H7 (cell line): ENCODE results near the gene ARHGDIG. TPM values are rescaled to one million over a fixed set of nuclear protein-coding genes. Genes with fewer than 3 reads are reported as not detected.
"Not testable (repeated sequence)": the region's sequence is repeated elsewhere in the genome, so short reads cannot be mapped to it uniquely, and the experiment has no call there.

Source experiments
- DNase-seq: peaks from one replicate; pipeline ENCODE4 v3.0.0; 2012
- H3K27me3 ChIP-seq: 2 replicates; pipeline ENCODE4 v1.6.0; 2011; ENCODE audit warnings: mild to moderate bottlenecking, low read length; ENCODE audit not compliant: control insufficient read depth, insufficient read depth
- H3K36me3 ChIP-seq: replicated peaks from 2 replicates; pipeline ENCODE4 v1.5.1; 2011; ENCODE audit warnings: low read length; ENCODE audit not compliant: control insufficient read depth, insufficient read depth
- H3K4me3 ChIP-seq: 2 replicates; pipeline ENCODE4 v1.5.1; 2011; ENCODE audit warnings: low read depth, mild to moderate bottlenecking, control low read depth, low read length, moderate library complexity; ENCODE audit not compliant: insufficient read depth
- total RNA-seq: library from RNA; depleted of rRNA; stranded (reverse); fragments of >200 nt; shearing (Covaris generic); gene quantifications from 2 replicates; pipeline ENCODE4 v1.2.3, GENCODE V29; 2014

Gene ARHGDIG
- total RNA-seq, 1 experiment from 2014 or later = 4.0 TPM

DNA sequence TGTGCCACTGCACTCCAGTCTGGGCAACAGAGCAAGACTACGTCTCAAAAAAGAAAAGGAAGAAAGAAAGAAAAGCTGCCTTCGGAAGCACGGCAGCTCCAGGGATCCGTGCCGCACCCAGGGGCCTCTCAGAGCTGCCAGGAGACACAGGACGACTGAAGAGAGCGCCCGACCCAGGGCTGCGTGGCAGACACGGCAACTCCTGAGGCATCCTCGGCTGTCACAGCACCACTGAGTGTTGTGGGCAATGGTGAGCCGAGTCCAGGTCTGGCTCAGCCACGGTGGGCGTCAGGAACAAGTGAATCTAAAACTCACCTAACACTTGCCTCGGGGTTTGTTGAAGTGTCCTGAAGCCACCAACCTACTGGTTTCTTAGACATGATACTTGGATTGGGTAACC is 31.3 kb downstream of the ARHGDIG start:
- no peak overlapping the region for H3K4me3 ChIP-seq
- DNase-seq = no peak
- peaks cover 10% of the 10 kb centered on the region for H3K36me3 ChIP-seq
- H3K27me3 ChIP-seq = no peaks in the 10 kb centered on the region

DNA sequence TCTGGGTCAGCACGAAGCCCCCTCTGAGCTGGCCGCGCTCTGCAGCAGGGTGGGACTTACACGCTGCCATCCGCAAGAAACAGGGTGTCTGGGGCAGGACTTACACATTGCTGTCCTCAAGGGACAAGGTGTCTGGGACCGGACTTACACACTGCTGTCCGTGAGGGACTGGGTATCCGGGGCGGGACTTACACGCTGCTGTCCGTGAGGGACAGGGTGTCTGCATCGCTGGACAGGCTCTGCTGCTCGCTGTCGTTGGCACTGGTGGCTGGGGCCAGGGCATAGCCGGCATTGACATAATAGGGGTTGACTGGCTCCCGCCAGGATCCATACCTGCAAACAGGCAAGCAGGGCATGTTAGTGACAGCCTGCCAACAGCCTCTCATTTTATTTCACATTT is 34.0 kb downstream of the ARHGDIG start:
- Histone ChIP-seq H3K4me3 (no peak overlapping the region), H3K27me3 (no peaks in the 10 kb centered on the region), H3K36me3 (peaks cover 4% of the 10 kb centered on the region)
- no peak for DNase-seq

DNA sequence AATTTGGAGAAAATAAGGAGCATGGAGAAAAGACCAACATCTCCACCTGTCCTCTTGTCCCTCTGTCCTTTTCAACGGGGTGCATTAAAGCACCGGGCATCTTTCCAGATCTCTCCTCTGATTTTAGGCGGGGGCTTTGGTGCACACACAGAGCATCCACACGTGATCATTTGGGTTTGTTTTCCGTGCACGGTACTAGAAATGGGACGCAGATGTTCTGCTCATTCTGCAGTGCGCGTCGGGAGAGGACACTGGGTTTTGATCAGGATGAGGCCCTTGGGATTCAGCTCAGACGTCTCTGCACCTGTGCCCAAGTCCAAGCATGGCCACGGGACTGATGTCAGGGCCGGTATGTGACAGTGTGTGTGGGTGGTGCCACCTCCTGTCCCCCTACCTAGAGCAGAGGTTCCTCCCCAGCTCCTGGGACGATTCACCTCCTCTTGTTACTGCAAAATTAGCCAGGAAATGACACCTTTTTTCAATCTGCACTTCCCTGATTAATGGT is 34.5 kb downstream of the ARHGDIG start:
- no peaks in the 10 kb centered on the region for H3K27me3 ChIP-seq
- no peak for DNase-seq
- peaks cover 4% of the 10 kb centered on the region for H3K36me3 ChIP-seq
- H3K4me3 ChIP-seq = no peak overlapping the region

GRCh38 chr16:316741-317464 is 36.5 kb downstream of the ARHGDIG start:
- Histone ChIP-seq H3K36me3 (peaks cover 3% of the 10 kb centered on the region), H3K27me3 (no peaks in the 10 kb centered on the region), H3K4me3 (no peak overlapping the region)
- no peak for DNase-seq

DNA sequence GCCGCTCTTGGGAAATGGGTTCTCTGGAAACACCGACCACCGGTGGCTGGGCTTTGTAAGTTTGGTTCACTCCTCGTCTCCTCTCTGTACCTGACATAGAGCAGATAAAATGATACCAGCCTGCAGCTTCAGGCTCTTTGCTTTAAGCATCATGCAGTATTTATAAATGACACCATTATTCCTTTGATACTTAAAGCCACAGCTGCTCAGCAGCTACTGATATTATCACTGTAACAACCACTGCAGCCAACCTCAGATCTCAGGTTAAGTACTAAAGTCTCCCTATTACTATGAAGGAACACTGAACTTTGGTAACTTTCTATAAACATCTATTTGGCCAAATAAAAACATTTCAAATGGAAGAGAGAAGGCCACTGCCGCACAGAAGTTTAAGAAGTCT is 37.2 kb downstream of the ARHGDIG start:
- Histone ChIP-seq H3K27me3 (no peaks in the 10 kb centered on the region), H3K4me3 (no peak overlapping the region), H3K36me3 (peaks cover 3% of the 10 kb centered on the region)
- no peak for DNase-seq

DNA sequence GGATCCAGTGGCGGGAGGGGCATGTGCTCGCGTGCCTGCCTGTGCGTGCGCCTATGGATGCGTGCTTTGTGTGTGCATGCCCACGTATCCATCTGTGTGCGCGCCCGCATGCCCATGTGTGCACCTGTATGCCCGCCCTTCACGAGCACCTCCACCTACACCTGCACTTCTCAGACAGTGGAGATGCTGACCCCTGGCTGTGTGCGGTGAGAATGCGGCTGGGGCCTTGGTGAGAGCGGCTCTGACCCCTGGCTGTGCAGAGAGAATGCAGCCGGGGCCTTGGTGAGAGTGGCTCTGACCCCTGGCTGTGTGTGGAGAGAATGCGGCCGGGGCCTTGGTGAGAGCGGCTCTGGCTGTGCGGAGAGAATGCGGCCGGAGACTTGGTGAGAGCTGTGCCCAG is 38.2 kb downstream of the ARHGDIG start:
- Histone ChIP-seq H3K4me3 (no peak overlapping the region), H3K27me3 (no peaks in the 10 kb centered on the region), H3K36me3 (peaks cover 1% of the 10 kb centered on the region)
- DNase-seq = peak; percentile 95

- no peaks in the 10 kb centered on the region; the same call in none of the 2 replicates for H3K36me3 ChIP-seq
- DNase-seq = no peak
- no peak overlapping the region for H3K4me3 ChIP-seq
- H3K27me3 ChIP-seq = no peaks in the 10 kb centered on the region
These were observed 39.8 kb downstream of the ARHGDIG start for GRCh38 chr16:320206-320605.

DNA sequence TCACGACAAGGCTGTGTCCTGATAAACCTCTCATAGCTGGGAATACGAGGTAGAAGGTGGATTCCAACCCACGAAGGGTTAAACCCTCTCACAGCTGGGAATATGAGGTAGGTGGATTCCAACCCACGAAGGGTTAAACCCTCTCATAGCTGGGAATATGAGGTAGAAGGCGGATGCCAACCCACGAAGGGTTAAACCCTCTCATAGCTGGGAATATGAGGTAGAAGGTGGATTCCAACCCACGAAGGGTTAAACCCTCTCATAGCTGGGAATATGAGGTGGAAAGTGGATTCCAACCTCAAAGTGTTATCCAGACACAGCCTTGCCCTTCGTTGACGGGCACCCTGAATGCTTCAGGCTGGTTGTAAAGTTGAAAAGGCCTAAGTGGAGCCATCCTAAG is 41.1 kb downstream of the ARHGDIG start:
- no peaks in the 10 kb centered on the region for H3K27me3 ChIP-seq
- no peaks in the 10 kb centered on the region; the same call in none of the 2 replicates for H3K36me3 ChIP-seq
- no peak overlapping the region for H3K4me3 ChIP-seq
- DNase-seq = no peak

DNA sequence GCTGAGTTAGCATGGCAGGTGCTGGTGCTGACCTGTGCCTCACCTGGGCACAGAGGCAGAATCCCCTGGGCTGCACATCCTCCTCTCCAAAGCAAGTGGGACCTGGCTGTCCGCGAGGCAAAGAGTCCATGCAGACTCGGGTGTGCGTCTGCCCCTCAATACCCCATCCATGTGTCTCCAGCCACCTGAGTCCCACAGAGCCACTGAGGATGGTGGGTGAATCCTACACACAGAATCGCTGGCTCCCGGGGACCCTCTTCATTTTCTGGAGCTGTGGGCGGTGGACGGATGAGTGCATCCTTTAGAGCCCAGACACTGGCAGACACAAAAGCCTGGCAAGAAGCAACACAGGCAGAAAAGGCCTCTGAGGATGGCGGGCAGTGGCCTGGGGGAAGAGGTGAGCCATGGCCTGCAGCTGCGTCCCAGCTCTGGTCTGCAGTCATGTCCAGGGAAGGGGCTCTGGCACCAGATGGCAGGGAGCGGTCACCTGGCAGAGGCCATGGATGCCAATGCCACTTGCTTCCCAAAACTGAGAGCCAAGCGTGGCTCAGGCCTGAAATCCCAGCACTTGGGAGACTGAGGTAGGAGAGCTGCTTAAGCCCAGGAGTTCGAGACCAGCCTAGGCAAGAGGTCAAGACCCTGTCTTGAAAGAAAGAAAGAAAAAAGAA is 42.2 kb downstream of the ARHGDIG start:
- no peaks in the 10 kb centered on the region; the same call in none of the 2 replicates for H3K36me3 ChIP-seq
- no peak for DNase-seq
- no peaks in the 10 kb centered on the region for H3K27me3 ChIP-seq
- no peak overlapping the region for H3K4me3 ChIP-seq

- no peaks in the 10 kb centered on the region; the same call in none of the 2 replicates for H3K36me3 ChIP-seq
- DNase-seq = peak; percentile 69
- no peaks in the 10 kb centered on the region for H3K27me3 ChIP-seq
- H3K4me3 ChIP-seq = no peak overlapping the region
These were observed 43.7 kb downstream of the ARHGDIG start for GRCh38 chr16:324201-324450.

- no peaks in the 10 kb centered on the region; the same call in 1 of the 2 replicates for H3K36me3 ChIP-seq
- DNase-seq = peak; percentile 88
- no peaks in the 10 kb centered on the region for H3K27me3 ChIP-seq
- no peak overlapping the region for H3K4me3 ChIP-seq
These were observed 44.3 kb downstream of the ARHGDIG start for GRCh38 chr16:324451-325334.

DNA sequence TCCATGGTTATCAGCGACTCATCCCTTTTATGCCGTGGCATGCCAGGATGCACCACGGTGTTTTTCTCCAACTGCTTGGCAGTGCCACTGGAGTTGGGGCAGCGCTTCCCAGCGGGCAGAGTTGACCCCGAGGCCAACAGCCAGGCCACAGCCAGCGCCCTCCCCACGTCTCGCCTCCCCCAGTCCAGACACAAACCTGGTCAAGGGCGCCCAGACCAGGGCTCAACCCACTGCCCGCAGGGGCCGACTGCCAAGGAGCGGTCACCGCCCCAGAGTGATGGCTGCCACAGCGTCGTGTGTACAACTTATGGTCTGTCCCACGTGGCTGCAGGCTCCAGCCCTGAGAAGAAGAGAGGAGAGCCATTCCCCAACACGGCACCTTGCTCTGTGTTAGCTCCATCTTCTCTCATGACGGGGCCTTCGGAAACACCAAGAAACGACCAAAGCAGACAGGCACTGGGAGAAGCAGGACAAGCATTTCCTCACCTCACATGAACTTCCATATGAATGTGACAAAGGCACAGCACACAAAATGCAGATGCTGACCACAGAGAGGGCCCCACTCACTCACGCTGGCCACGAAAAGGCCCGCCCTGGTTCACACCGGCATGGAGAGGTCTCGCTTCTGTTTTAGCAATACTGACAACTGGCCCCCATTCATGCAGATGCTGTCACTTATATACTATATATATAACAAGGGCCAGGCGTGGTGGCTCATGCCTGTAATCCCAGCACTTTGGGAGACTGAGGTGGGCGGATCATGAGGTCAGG is 45.2 kb downstream of the ARHGDIG start:
- DNase-seq = peak; percentile 56

GRCh38 chr16:330741-331140 is 50.4 kb downstream of the ARHGDIG start:
- peak; percentile 42 for DNase-seq
- Histone ChIP-seq H3K27me3 (no peaks in the 10 kb centered on the region), H3K4me3 (no peak overlapping the region), H3K36me3 (no peaks in the 10 kb centered on the region)

More for the DNA sequence above, 45.2 kb downstream of the ARHGDIG start:
- Histone ChIP-seq H3K36me3 (no peaks in the 10 kb centered on the region; the same call in 1 of the 2 replicates), H3K4me3 (no peak overlapping the region), H3K27me3 (no peaks in the 10 kb centered on the region)

DNA sequence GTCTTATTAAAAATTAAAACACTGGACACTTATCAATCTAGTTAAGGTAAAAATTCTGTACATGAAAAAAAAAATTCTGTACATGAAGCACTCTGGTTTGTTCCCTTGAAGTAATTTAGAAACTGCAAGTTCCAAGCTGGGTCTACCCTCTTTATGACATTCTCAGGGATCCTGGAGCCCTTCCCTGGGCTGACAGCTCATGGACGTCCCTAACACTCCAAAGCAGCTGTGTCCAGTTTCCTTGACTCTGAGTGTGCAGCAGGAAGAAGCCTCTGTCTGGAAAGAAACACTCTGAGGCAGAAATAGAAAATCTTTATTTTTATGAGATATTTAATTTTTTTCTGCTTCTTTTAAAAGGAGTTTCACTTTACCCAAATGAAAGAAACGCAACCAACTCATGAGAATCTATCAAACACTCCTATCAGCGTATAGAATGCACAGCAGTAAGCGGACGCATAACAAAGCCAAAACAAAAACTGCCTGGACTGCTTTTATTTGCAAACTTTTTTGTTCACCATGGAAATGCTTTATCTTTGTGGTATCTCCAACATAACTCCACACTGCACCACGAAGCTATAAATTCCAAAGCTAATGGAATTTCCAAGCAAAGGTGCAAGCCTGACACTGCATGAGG is 50.9 kb downstream of the ARHGDIG start:
- H3K4me3 ChIP-seq, H3K27me3 ChIP-seq, H3K36me3 ChIP-seq: not testable (repeated sequence)
- DNase-seq = peak; percentile 40
